Natural killer cell (primary cell): Measurements from ENCODE around the gene SERINC3. TPM values are rescaled to one million over a fixed set of nuclear protein-coding genes. Genes with fewer than 3 reads are reported as not detected.
"Not testable (repeated sequence)": the region's sequence is repeated elsewhere in the genome, so short reads cannot be mapped to it uniquely, and the experiment has no call there.

Experiments
- ATAC-seq, 3 donors: fragments of 150-1000 bp in 2 of 3; fragments of 200-7000 bp in 1 of 3; cut with Tn5 transposase; 1 replicate in 1 of 3; 2 replicates in 2 of 3; pipeline ENCODE4 v1.10.0; 2021; ENCODE audit warnings: mild to moderate bottlenecking in 2 of 3, moderate library complexity in 2 of 3
- DNase-seq, 2 donors: peaks; one replicate each; pipeline versions ENCODE4 v3.0.0 to v3.0.0-alpha.2; 2013 to 2021; ENCODE audit warnings: mixed read lengths in 1 of 2
- H3K27ac ChIP-seq: one replicate; pipeline ENCODE4 v1.5.1; 2013; ENCODE audit warnings: mild to moderate bottlenecking, low read length
- H3K27me3 ChIP-seq: one replicate; pipeline ENCODE4 v1.6.1; 2013; ENCODE audit warnings: low read length; ENCODE audit not compliant: control insufficient read depth, insufficient read depth
- H3K36me3 ChIP-seq: one replicate; pipeline ENCODE4 v1.6.1; 2013; ENCODE audit warnings: low read length; ENCODE audit not compliant: control insufficient read depth, insufficient read depth
- H3K4me1 ChIP-seq: one replicate; pipeline ENCODE4 v1.6.1; 2013; ENCODE audit warnings: low read length; ENCODE audit not compliant: control insufficient read depth, insufficient read depth
- H3K4me3 ChIP-seq: one replicate; pipeline ENCODE4 v1.5.1; 2013; ENCODE audit warnings: low read length
- H3K9me3 ChIP-seq: one replicate; pipeline ENCODE4 v1.6.1; 2013; ENCODE audit warnings: low read length; ENCODE audit not compliant: control insufficient read depth, insufficient read depth
- H3K27ac Mint-ChIP-seq, 2 donors: one replicate each; pipeline ENCODE4 v1.8.0; 2022; ENCODE audit warnings: mild to moderate bottlenecking in 2 of 2, mixed read lengths in 2 of 2, moderate library complexity in 1 of 2
- H3K27me3 Mint-ChIP-seq, 2 donors: one replicate each; pipeline ENCODE4 v1.8.0; 2022; ENCODE audit warnings: low read depth in 2 of 2, mixed read lengths in 2 of 2
- H3K36me3 Mint-ChIP-seq: one replicate; pipeline ENCODE4 v1.8.0; 2022; ENCODE audit warnings: mixed read lengths
- H3K4me1 Mint-ChIP-seq, 2 donors: one replicate each; pipeline ENCODE4 v1.8.0; 2022; ENCODE audit warnings: mixed read lengths in 2 of 2
- H3K4me3 Mint-ChIP-seq: one replicate; pipeline ENCODE4 v1.8.0; 2022; ENCODE audit warnings: mild to moderate bottlenecking, moderate library complexity, mixed read lengths
- H3K9me3 Mint-ChIP-seq, 2 donors: one replicate each; pipeline ENCODE4 v1.8.0; 2022; ENCODE audit warnings: mixed read lengths in 2 of 2
- WGBS: methylation state at CpG from one replicate; pipeline ENCODE4 v1.1.7; 2013; ENCODE audit warnings: missing lambda C conversion rate; ENCODE audit not compliant: insufficient coverage; 5-methylcytosine and 5-hydroxymethylcytosine counted together
- intact Hi-C: fragments of 100-400 bp; cut with micrococcal nuclease; formaldehyde crosslinking; loops from one replicate; pipeline ENCODE4 v1.14.2; 2022
- total RNA-seq, 4 donors: library from RNA; stranded (reverse); fragments of 120-200 nt in 1 of 4; gene quantifications; one replicate each; pipeline versions ENCODE4 v1.2.3 to v1.2.4, GENCODE V29; 2013 to 2022
- TF ChIP-seq, protein P1 (sequence below): fragments of 200-600 bp; IDR thresholded peaks from one replicate; pipeline ENCODE4 v1.8.0; 2022; ENCODE audit warnings: antibody characterized with exemption

Gene SERINC3
- total RNA-seq, 3 donors from 2014 or later (not counting 1 experiment from before 2014, with no cell fraction given): 70.1 to 89.6 (median 78.6) TPM

GRCh38 chr20:44566811-44567210, 44.9 kb upstream of the SERINC3 start:
- H3K27me3 Mint-ChIP-seq: peaks cover 0 to 2% of the 10 kb centered on the region in 2 donors
- H3K4me1 Mint-ChIP-seq: peaks cover 0 to 13% of the 10 kb centered on the region in 2 donors
- Histone ChIP-seq H3K4me3 (no peak overlapping the region), H3K36me3 (no peaks in the 10 kb centered on the region), H3K9me3 (no peaks in the 10 kb centered on the region), H3K27ac (no peak overlapping the region), H3K27me3 (no peaks in the 10 kb centered on the region), H3K4me1 (peaks cover 5% of the 10 kb centered on the region)
- intact Hi-C loops: no loop called here
- ATAC-seq (no peak), DNase-seq (no peak)
- TF ChIP-seq, protein P1, sequence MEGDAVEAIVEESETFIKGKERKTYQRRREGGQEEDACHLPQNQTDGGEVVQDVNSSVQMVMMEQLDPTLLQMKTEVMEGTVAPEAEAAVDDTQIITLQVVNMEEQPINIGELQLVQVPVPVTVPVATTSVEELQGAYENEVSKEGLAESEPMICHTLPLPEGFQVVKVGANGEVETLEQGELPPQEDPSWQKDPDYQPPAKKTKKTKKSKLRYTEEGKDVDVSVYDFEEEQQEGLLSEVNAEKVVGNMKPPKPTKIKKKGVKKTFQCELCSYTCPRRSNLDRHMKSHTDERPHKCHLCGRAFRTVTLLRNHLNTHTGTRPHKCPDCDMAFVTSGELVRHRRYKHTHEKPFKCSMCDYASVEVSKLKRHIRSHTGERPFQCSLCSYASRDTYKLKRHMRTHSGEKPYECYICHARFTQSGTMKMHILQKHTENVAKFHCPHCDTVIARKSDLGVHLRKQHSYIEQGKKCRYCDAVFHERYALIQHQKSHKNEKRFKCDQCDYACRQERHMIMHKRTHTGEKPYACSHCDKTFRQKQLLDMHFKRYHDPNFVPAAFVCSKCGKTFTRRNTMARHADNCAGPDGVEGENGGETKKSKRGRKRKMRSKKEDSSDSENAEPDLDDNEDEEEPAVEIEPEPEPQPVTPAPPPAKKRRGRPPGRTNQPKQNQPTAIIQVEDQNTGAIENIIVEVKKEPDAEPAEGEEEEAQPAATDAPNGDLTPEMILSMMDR: no peak
- no peak overlapping the region for H3K27ac Mint-ChIP-seq
- H3K9me3 Mint-ChIP-seq: no peaks in the 10 kb centered on the region
- no peak overlapping the region for H3K4me3 Mint-ChIP-seq
- no peaks in the 10 kb centered on the region for H3K36me3 Mint-ChIP-seq

GRCh38 chr20:44566018-44566417, 44.1 kb upstream of the SERINC3 start:
- TF ChIP-seq, protein P1: no peak
- Mint-ChIP-seq H3K9me3 (no peaks in the 10 kb centered on the region), H3K4me1 (peaks cover 0 to 7% of the 10 kb centered on the region in 2 donors), H3K4me3 (no peak overlapping the region), H3K27ac (no peak overlapping the region), H3K36me3 (no peaks in the 10 kb centered on the region), H3K27me3 (peaks cover 0 to 3% of the 10 kb centered on the region in 2 donors)
- WGBS: 77% methylated on average over 3 of the region's 3 CpGs
- ATAC-seq (peak in 2 of 3 donors; percentile 55 to 79), DNase-seq (no peak)
- intact Hi-C loops: no loop called here
- Histone ChIP-seq H3K27me3 (no peaks in the 10 kb centered on the region), H3K4me3 (no peak overlapping the region), H3K9me3 (no peaks in the 10 kb centered on the region), H3K36me3 (no peaks in the 10 kb centered on the region), H3K27ac (no peak overlapping the region), H3K4me1 (peaks cover 5% of the 10 kb centered on the region)

DNA sequence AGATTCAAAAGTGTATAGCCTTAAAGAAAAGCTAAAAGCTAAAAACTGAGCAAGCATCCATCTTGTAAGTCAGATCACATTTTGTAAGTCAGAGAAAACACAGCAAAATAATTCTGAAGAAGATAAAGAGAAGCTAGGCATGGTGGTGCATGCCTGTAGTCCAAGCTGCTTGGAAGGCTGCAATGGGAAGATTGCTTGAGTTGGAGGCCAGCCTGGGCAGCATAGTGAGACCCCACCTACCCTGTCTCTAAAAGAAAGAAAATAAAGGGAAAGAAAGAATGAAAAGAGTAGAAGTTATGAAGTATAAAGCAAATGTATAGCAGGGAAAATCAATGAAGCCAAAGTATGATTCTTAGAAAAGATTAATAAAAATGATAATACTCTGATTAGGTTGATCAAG, 40.0 kb upstream of the SERINC3 start:
- ATAC-seq: no peak
- Mint-ChIP-seq H3K27ac (no peak overlapping the region), H3K4me1 (peaks cover 0 to 7% of the 10 kb centered on the region in 2 donors)

GRCh38 chr20:44560818-44561217, 38.9 kb upstream of the SERINC3 start:
- not testable (repeated sequence) for H3K27ac ChIP-seq

More for the DNA sequence above, 40.0 kb upstream of the SERINC3 start:
- intact Hi-C loops: no loop called here
- Histone ChIP-seq H3K27me3 (no peaks in the 10 kb centered on the region), H3K4me3 (no peak overlapping the region), H3K27ac (no peak overlapping the region), H3K36me3 (no peaks in the 10 kb centered on the region), H3K4me1 (peaks cover 5% of the 10 kb centered on the region), H3K9me3 (no peaks in the 10 kb centered on the region)
- TF ChIP-seq, protein P1: no peak
- no peak overlapping the region for H3K4me3 Mint-ChIP-seq
- H3K36me3 Mint-ChIP-seq: no peaks in the 10 kb centered on the region
- peaks cover 10 to 14% of the 10 kb centered on the region in 2 donors for H3K27me3 Mint-ChIP-seq
- DNase-seq: no peak
- no peaks in the 10 kb centered on the region for H3K9me3 Mint-ChIP-seq

More at GRCh38 chr20:44560818-44561217, 38.9 kb upstream of the SERINC3 start:
- peaks cover 10 to 14% of the 10 kb centered on the region in 2 donors for H3K27me3 Mint-ChIP-seq
- 88% methylated on average over 6 of the region's 6 CpGs for WGBS
- H3K9me3 ChIP-seq, H3K27ac Mint-ChIP-seq, H3K4me1 ChIP-seq, H3K36me3 ChIP-seq, intact Hi-C loops, H3K27me3 ChIP-seq, H3K4me3 ChIP-seq, H3K36me3 Mint-ChIP-seq, H3K4me3 Mint-ChIP-seq, ATAC-seq, H3K9me3 Mint-ChIP-seq, H3K4me1 Mint-ChIP-seq, DNase-seq: not testable (repeated sequence)
